GM12891 (cell line): Measurements from ENCODE around the gene TPP2.

ENCODE experiments used
- POLR2A ChIP-seq: IDR thresholded peaks from 2 replicates; pipeline ENCODE4 v1.6.1; 2011; ENCODE audit warnings: low read depth, low read length, control low read depth
- SPI1 ChIP-seq: IDR thresholded peaks from 2 replicates; pipeline ENCODE4 v1.6.1; 2011; ENCODE audit warnings: low read depth, low read length, control low read depth
- TAF1 ChIP-seq: IDR thresholded peaks from 2 replicates; pipeline ENCODE4 v1.6.1; 2011; ENCODE audit warnings: low read depth, low read length, control low read depth

DNA sequence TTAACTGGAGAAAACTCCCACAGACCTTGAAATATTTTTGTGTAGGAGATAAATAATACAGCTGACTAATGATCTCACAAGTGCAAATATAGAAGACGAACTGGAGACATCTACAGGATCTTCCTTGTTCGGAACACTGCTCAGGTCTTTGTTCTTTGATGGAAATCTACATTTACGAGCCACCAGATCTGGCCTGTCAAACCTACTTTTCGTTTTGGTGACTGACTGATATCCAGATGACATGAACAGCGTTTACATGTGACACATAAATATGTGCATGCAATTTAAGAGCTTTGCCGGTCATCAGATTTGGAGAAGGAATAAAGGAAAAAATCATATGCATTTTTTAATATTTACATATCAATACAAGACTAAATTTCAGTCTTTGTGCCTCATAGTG, 24.5 kb upstream of the TPP2 start:
- TF ChIP-seq POLR2A, result no peak
- no peak for TF ChIP-seq TAF1
- TF ChIP-seq SPI1, result no peak
